Measurements from ENCODE around the gene C7.
"Not testable (repeated sequence)": the region's sequence is repeated elsewhere in the genome, so short reads cannot be mapped to it uniquely, and the experiment has no call there.

The C7 gene

GRCh38 chr5:40909264-40909663, at the start of gene C7:
Gene C7, plus strand, starts transcription at chr5:40909497. Its CDS starts 114 bp downstream, at chr5:40909611.
- no peak for DNase-seq (ENCODE audit: low spot score)

GRCh38 chr5:40860711-40861110, 48.6 kb upstream of the C7 start:
- DNase-seq (ENCODE audit: low spot score), result no peak

GRCh38 chr5:40865004-40865403, 44.3 kb upstream of the C7 start:
- not testable (repeated sequence) for DNase-seq (ENCODE audit: low spot score)

GRCh38 chr5:40866844-40867243, 42.5 kb upstream of the C7 start:
- DNase-seq (ENCODE audit: low spot score), result no peak

GRCh38 chr5:40869384-40869783, 39.9 kb upstream of the C7 start:
- no peak for DNase-seq (ENCODE audit: low spot score)

GRCh38 chr5:40871177-40871576, 38.1 kb upstream of the C7 start:
- DNase-seq (ENCODE audit: low spot score), result no peak

- not testable (repeated sequence) for DNase-seq (ENCODE audit: low spot score)
Observed at GRCh38 chr5:40872253-40872652, 37.0 kb upstream of the C7 start.

- DNase-seq (ENCODE audit: low spot score), result no peak
Observed at GRCh38 chr5:40873286-40873880, 35.9 kb upstream of the C7 start.

- no peak for DNase-seq (ENCODE audit: low spot score)
Observed at GRCh38 chr5:40875958-40876357, 33.3 kb upstream of the C7 start.

- DNase-seq (ENCODE audit: low spot score), result no peak
Observed at GRCh38 chr5:40877371-40877988, 31.8 kb upstream of the C7 start.

GRCh38 chr5:40879163-40879942, 29.9 kb upstream of the C7 start:
- peak; percentile 47 for DNase-seq (ENCODE audit: low spot score)

GRCh38 chr5:40882291-40882690, 27.0 kb upstream of the C7 start:
- no peak for DNase-seq (ENCODE audit: low spot score)

GRCh38 chr5:40883051-40883450, 26.2 kb upstream of the C7 start:
- not testable (repeated sequence) for DNase-seq (ENCODE audit: low spot score)

GRCh38 chr5:40895440-40896425, 13.6 kb upstream of the C7 start:
- DNase-seq (ENCODE audit: low spot score), result not testable (repeated sequence)

GRCh38 chr5:40904205-40904993, 4.9 kb upstream of the C7 start:
- peak; percentile 56 for DNase-seq (ENCODE audit: low spot score)

- no peak for DNase-seq (ENCODE audit: low spot score)
Observed at GRCh38 chr5:40904994-40905306, 4.3 kb upstream of the C7 start.

- no peak for DNase-seq (ENCODE audit: low spot score)
Observed at GRCh38 chr5:40906351-40906751, 2.9 kb upstream of the C7 start.

- DNase-seq (ENCODE audit: low spot score), result no peak
Observed at GRCh38 chr5:40909723-40910122, 426 bp downstream of the C7 start.

GRCh38 chr5:40911266-40911665, 2.0 kb downstream of the C7 start:
- no peak for DNase-seq (ENCODE audit: low spot score)

- no peak for DNase-seq (ENCODE audit: low spot score)
Observed at GRCh38 chr5:40914835-40915234, 5.5 kb downstream of the C7 start.

- DNase-seq (ENCODE audit: low spot score), result no peak
Observed at GRCh38 chr5:40915341-40915926, 6.1 kb downstream of the C7 start.
